Prostate gland (tissue), 2 donors: ENCODE data around the gene KIF5C.

Experiments
- POLR2A ChIP-seq: fragments of 450-650 bp; IDR thresholded peaks from one replicate; pipeline ENCODE4 v1.6.1; 2016; ENCODE audit warnings: antibody characterized with exemption, mild to moderate bottlenecking
- POLR2AphosphoS5 ChIP-seq: sonication (generic); formaldehyde crosslinking; IDR thresholded peaks from one replicate; pipeline ENCODE4 v1.6.1; 2017; ENCODE audit warnings: antibody characterized with exemption
- TF ChIP-seq, protein P1 (sequence below), 4 experiments: fragments of 200-600 bp in 2 of 4; fragments of 450-650 bp in 2 of 4; sonication (generic) in 2 of 4; IDR thresholded peaks; 1 replicate in 3 of 4; 2 replicates in 1 of 4; pipeline ENCODE4 v1.5.1; 2016 to 2019; ENCODE audit warnings: antibody characterized with exemption in 4 of 4, mild to moderate bottlenecking in 2 of 4, moderate library complexity in 2 of 4

DNA sequence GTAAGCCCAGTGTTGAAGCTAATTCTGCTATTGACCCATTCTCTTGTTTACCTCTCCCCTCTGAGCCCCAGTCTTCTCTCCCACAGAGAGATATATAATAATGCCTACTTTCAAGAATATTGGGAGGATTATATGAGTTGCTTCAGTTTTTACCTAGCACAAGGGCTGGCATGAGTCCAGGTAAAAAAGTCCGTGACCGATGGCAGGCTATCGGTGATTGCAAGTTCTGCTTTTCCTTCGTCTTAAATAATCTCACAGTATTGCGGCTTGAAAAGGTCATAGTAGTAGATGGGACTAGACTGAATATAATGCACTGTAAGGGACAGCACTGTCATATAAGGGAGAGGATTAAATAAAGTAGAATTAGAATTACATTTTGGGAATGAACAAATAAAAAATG is 77.6 kb downstream of the KIF5C start:
- no peak for TF ChIP-seq POLR2A
- TF ChIP-seq, protein P1, sequence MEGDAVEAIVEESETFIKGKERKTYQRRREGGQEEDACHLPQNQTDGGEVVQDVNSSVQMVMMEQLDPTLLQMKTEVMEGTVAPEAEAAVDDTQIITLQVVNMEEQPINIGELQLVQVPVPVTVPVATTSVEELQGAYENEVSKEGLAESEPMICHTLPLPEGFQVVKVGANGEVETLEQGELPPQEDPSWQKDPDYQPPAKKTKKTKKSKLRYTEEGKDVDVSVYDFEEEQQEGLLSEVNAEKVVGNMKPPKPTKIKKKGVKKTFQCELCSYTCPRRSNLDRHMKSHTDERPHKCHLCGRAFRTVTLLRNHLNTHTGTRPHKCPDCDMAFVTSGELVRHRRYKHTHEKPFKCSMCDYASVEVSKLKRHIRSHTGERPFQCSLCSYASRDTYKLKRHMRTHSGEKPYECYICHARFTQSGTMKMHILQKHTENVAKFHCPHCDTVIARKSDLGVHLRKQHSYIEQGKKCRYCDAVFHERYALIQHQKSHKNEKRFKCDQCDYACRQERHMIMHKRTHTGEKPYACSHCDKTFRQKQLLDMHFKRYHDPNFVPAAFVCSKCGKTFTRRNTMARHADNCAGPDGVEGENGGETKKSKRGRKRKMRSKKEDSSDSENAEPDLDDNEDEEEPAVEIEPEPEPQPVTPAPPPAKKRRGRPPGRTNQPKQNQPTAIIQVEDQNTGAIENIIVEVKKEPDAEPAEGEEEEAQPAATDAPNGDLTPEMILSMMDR (IDR thresholded peaks at IDR 0.05): no peak
- no peak for TF ChIP-seq POLR2AphosphoS5
